Astrocyte of the hippocampus (primary cell): ENCODE data around the gene CAPN10.

Experiments used
- DNase-seq: peaks from one replicate; pipeline ENCODE4 v3.0.0; 2011; ENCODE audit warnings: low read depth, low spot score

The CAPN10 gene

GRCh38 chr2:240623531-240624010 lies 37.0 kb downstream of the CAPN10 start:
- DNase-seq = no peak

DNA sequence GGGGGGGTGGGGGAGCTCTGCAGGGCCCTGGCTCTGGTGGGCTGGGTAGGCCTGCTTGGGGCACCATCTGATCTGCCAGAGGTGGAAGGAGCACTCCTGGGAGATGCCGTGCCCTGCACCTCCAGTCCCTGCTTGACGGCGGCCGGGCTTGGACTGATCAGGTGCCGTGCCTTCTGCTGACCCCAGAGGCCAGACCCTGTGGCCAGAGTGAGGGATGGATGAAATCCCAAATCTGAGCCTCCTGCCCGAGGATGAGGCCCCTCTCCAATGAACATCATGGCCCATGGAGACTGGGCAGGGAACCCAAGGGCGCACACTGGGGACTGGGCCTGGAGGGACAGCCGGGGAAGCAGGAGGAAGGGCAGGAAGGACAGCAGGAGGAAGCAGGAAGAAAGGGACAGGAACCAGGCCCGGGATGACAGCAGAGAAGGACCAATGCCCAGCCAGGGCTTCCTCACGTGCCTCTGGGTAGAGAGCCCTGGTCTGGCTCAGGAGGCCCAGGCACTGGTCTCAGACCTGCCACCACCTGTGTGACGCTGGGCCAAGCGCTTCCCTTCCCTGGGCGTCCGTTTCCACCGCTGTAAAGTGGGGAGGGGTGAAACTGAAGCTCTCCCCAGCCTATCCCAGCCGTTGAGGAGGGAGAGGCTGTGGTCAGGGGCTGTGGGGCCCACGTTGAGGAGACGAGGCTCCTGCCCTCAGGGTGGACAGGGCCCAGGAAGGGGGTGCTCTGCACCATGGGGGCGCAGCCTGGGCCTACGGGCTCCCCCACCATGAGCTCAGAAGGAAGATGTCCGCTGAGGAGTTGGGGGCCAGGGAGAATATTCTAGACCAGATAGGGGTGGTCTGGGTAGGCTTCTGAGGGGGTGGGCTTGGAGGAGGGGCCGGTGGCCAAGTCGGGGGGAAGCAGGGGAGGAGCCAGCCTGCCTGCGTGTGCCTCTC lies 37.7 kb downstream of the CAPN10 start:
- no peak for DNase-seq

GRCh38 chr2:240624950-240625621 lies 38.6 kb downstream of the CAPN10 start, which contains the start of gene GPR35:
TSS of gene GPR35 (plus strand) at chr2:240625480. CDS start at chr2:240629953, 4,473 bp downstream.
- peak; percentile 81 for DNase-seq

GRCh38 chr2:240626531-240627300 lies 40.2 kb downstream of the CAPN10 start:
- no peak for DNase-seq

DNA sequence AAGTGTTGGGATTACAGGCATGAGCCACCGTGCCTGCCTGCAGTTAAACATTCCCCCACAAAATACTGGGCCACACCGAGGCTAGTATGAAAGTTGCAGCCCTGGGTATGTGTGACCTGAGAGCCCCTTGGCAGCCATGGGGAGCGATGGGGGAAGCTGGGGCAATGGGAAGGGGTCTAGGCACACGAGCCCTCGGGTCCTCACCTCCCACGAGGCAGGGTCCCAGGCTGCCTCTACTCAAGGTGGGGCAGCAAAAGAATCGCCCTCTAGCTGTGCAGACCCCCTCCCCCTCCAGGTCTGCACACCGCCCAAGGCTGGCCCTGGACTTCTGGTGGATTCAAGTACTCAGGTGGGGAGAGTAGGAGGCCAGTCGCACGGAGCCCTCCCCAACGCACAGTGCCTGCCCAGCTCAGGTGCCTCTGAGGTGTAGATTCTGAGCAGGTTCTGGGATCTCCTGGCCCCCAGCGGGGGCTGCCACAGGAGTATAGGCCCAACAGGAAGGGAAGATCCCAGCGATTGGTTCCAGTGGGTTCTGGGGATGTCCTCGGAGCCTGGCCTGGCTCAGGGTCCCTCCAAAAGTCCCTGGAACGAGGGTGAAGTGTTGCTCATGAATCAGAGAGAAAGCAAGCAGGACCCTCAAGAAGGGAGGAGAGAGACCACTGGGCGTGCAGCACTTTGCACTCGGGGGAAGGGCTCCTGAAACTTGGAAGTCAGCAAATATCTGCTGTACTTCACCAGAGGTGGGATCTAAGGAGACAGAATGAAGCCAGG lies 41.4 kb downstream of the CAPN10 start:
- DNase-seq = no peak

GRCh38 chr2:240628507-240628807 lies 41.9 kb downstream of the CAPN10 start:
- no peak for DNase-seq

DNA sequence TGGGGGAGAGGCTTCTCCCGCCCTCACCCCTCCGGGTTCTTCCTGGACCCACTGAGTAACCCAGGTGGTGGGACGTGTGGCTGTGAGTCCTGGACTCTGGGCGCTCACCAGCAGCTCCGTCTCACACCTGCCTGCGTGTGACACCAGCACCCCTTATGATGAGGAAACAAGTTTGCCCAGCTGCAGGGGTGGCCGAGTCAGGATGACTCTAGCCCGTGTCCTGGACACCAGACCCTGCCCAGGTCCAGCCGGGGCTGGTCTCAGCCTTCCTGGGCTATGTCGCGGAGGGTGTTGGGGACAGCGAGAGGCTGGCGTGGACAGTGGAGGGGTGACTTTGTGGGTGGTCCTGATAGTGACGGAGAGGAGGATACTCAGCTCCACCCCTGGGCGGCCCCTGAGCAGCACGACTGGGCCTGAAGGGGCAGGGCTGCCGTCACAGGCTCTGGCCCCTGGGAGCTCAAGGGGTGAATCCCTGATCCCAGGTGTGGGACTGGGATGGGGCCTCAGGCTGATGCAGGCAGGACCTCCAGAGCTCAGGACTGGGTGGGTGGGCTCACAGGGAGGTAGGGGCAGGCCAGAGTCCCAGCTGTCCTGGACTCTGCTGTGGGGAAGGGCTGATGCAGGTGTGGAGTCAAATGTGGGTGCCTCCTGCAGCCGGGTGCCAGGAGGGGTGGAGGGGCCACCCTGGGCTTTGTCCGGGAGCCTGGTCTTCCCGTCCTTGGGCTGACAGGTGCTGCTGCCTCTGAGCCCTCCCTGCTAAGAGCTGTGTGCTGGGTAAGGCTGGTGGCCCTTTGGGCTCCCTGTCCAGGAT lies 42.5 kb downstream of the CAPN10 start:
- DNase-seq = no peak

- DNase-seq = no peak
Measured at GRCh38 chr2:240629619-240629967, 43.1 kb downstream of the CAPN10 start.

DNA sequence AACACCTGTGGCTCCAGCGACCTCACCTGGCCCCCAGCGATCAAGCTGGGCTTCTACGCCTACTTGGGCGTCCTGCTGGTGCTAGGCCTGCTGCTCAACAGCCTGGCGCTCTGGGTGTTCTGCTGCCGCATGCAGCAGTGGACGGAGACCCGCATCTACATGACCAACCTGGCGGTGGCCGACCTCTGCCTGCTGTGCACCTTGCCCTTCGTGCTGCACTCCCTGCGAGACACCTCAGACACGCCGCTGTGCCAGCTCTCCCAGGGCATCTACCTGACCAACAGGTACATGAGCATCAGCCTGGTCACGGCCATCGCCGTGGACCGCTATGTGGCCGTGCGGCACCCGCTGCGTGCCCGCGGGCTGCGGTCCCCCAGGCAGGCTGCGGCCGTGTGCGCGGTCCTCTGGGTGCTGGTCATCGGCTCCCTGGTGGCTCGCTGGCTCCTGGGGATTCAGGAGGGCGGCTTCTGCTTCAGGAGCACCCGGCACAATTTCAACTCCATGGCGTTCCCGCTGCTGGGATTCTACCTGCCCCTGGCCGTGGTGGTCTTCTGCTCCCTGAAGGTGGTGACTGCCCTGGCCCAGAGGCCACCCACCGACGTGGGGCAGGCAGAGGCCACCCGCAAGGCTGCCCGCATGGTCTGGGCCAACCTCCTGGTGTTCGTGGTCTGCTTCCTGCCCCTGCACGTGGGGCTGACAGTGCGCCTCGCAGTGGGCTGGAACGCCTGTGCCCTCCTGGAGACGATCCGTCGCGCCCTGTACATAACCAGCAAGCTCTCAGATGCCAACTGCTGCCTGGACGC lies 43.6 kb downstream of the CAPN10 start:
- DNase-seq = no peak

- DNase-seq = no peak
Measured at GRCh38 chr2:240630771-240631547, 44.4 kb downstream of the CAPN10 start.

DNA sequence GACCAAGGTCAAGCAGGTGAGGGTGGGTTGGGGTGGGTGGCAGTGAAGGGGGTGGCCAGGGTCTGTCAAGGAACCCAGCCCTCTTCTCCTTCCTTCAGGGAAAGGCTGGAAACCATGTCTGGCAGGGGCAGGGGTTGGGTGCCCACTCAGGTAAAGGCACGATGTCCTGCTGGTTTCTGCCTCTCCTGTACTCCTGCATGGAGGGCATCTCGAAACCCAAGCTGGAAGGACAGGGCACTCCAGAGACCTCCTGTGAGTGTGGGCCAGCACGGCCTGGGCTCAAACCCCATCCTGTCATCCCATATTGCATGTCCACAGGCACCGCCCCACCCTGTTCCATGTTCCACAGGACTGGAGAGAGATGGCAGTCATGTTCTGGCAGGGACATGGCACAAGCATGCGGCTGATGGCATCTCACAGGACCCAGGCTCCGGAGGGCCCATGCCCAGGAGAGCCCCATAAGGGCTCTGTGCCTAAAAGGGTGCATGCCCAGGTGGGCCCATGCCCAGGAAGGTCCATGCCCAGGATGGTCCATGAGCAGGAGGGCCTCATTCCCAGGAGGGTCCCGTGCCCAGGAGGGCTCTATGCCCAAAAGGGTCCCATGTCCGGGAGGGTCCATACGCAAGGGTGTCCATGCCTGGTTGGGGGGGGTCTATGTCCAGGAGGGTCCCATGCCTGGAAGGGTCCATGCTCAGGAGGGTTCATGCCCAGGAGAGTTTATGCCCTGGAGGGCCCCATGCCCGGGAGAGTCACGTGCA lies 45.2 kb downstream of the CAPN10 start:
- no peak for DNase-seq

DNA sequence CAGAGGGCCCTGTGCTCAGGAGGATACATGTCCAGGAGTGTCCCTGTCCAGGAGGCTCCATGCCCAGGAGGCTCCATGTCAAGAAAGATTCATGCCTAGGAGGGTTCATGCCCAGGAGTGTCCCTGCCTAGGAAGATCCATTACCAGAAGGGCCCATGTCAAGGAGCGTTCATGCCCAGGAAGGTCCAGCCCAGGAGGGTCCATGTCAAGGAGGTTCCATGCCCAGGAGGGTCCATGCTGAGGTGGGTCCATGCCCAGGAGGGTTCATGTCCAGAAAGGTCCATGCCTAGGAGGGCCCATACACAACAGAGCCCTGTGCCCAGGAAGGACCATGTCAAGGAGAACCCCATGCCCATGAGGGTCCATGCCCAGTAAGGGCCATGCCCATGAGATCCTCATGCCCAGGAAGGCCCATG lies 45.8 kb downstream of the CAPN10 start:
- no peak for DNase-seq

DNA sequence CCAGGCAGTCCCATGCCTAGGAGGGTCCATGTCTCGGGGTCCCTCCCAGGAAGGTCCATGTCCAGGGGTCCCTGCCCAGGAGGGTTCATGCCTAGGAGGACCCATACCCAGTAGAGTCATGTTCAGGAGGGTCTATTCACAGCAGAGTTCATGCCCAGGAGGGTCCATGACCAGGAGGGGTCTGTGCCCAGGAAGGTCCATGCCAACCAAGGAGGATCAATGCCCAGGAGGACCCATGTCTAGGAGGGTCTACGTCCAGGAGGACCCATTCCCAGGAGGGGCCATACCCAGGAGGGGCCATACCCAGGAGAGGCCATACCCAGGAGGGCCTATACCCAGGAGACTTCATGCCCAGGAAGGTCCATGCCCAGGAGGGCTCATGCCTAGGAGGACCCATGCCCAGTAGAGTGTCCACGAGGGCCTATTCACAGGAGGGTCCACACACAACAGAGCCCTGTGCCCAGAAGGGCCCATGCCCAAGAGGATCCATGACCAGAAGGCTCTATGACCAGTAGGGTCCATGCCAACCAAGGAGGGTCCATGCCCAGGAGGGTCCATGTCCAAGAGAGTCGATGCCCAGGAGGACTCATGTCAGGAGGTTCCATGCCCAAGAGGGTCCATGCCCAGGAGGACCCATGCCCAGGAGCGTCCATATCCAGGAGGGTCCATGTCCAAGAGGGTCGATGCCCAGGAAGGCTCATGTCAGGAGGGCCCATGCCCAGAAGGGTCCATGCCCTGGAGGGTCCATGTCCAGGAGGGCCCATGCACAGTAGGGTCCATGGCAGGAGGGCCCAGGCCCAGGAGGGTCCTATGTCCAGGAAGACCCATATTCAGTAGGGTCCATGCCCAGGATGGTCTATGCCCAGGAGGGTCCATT lies 48.8 kb downstream of the CAPN10 start:
- no peak for DNase-seq

DNA sequence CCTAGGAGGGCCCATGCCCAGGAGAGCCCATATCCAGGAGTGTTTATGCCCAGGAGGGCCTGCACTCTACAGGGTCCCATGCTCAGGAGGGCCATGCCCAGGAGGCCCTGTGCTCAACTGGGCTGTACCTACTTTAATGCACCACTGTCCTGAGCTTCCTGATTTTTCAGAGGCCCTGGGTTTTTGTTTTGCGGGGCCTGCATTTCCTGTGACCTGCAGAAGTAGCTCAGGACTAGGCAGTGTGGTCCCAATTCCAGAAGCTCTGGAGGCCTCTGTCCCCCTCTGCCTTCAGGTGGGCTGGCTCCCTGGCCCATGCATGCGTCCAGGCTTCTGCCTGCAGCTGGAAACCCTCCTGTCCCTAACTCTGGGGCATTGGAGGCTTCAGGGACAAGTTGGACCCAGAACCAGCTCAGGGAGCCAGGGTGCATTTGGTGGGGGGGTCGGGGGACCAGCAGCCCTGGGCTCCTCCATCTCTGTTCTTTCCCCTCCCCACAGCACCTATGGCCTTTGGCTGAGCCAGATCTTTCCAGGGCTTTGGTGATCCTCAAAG lies 49.5 kb downstream of the CAPN10 start:
- no peak for DNase-seq

DNA sequence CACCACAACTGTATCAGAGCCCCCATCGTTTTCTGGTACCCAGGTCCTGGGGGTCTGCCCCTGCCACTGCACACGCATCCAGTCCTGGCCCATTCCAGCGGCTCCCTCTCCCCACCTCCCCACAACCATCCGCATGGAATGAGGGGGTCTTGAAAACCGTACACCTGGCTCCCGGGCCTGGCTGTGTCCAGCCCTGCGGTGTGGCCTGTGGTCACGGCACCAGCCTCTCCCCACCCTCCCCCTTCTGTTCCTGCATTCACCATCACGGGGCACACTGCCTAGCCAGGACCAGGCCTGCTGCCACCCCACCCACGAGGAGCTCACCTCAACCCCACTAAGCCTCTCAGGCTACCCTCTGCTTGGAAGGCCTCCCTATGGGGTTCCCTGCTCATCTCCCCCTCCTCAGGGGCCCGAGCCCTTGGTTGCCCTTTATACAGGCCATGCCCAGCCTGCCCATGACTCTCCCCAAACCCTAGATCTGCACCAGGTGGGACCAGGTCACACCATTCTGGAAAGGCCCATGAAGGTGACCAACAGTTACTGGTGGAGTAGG lies 50.1 kb downstream of the CAPN10 start:
- no peak for DNase-seq

- no peak for DNase-seq
Measured at GRCh38 chr2:240637116-240637900, 50.8 kb downstream of the CAPN10 start.
